Breast epithelium (tissue), 4 donors: Measurements from ENCODE around the gene CAB39. TPM values are rescaled to one million over a fixed set of nuclear protein-coding genes. Genes with fewer than 3 reads are reported as not detected.

Source experiments
- DNase-seq, 2 donors: peaks; one replicate each; pipeline ENCODE4 v3.0.0-alpha.2; 2019; ENCODE audit warnings: low spot score in 2 of 2
- H3K27ac ChIP-seq, 2 donors: fragments of 200-600 bp; sonication (generic) in 1 of 2; one replicate each; pipeline ENCODE4 v1.5.1; 2016 to 2019; ENCODE audit warnings: mild to moderate bottlenecking in 1 of 2
- H3K27me3 ChIP-seq, 2 donors: fragments of 200-600 bp; sonication (generic) in 1 of 2; one replicate each; pipeline versions ENCODE4 v1.5.1 to v1.6.0; 2017 to 2019; ENCODE audit warnings: control low read depth in 1 of 2, mild to moderate bottlenecking in 1 of 2
- H3K36me3 ChIP-seq: fragments of 200-600 bp; one replicate; pipeline ENCODE4 v1.5.1; 2019
- H3K4me1 ChIP-seq, 2 donors: fragments of 200-600 bp; sonication (generic); one replicate each; pipeline ENCODE4 v1.5.1; 2016 to 2019; ENCODE audit warnings: control low read depth in 1 of 2
- H3K4me3 ChIP-seq, 3 donors: fragments of 200-600 bp; sonication (generic); 1 replicate in 2 of 3; 2 replicates in 1 of 3; pipeline ENCODE4 v1.5.1; 2016 to 2019; ENCODE audit warnings: mild to moderate bottlenecking in 3 of 3, moderate library complexity in 2 of 3
- H3K9me3 ChIP-seq, 2 donors: fragments of 200-600 bp; sonication (generic) in 1 of 2; one replicate each; pipeline ENCODE4 v1.5.1; 2016 to 2019; ENCODE audit warnings: control low read depth in 1 of 2
- CTCF ChIP-seq, 3 donors: fragments of 450-650 bp; IDR thresholded peaks; one replicate each; pipeline ENCODE4 v1.5.1; 2016 to 2017; ENCODE audit warnings: antibody characterized with exemption in 3 of 3, mild to moderate bottlenecking in 3 of 3, moderate library complexity in 3 of 3
- POLR2A ChIP-seq: fragments of 450-650 bp; IDR thresholded peaks from one replicate; pipeline ENCODE4 v1.6.1; 2016; ENCODE audit warnings: antibody characterized with exemption, mild to moderate bottlenecking, moderate library complexity
- POLR2AphosphoS5 ChIP-seq, 3 donors: sonication (generic); formaldehyde crosslinking; IDR thresholded peaks; one replicate each; pipeline ENCODE4 v1.6.1; 2017; ENCODE audit warnings: antibody characterized with exemption in 3 of 3
- intact Hi-C: fragments of 100-400 bp; cut with DNase I; formaldehyde crosslinking; loops from one replicate; pipeline ENCODE4 v1.15.1; 2023; ENCODE audit warnings: low total_unique reads
- total RNA-seq, 3 donors: library from RNA; depleted of rRNA; stranded (reverse); fragments of >200 nt; gene quantifications; one replicate each; pipeline ENCODE4 v1.1.0, GENCODE V29; 2016

The CAB39 gene
- total RNA-seq, 3 donors from 2014 or later: 79.0 to 85.9 (median 83.4) TPM

GRCh38 chr2:230703514-230703913 is 9.1 kb upstream of the CAB39 start:
- H3K4me1 ChIP-seq: no peaks in the 10 kb centered on the region

GRCh38 chr2:230706053-230706521 is 6.6 kb upstream of the CAB39 start:
- no peaks in the 10 kb centered on the region for H3K36me3 ChIP-seq
- intact Hi-C loops: no loop called here
- no peaks in the 10 kb centered on the region for H3K4me1 ChIP-seq
- H3K27me3 ChIP-seq: no peaks in the 10 kb centered on the region
- no peak overlapping the region for H3K4me3 ChIP-seq
- no peak overlapping the region for H3K27ac ChIP-seq
- TF ChIP-seq POLR2AphosphoS5 (IDR thresholded peaks at IDR 0.05) (no peak), POLR2A (no peak), CTCF (IDR thresholded peaks at IDR 0.05) (no peak)
- no peaks in the 10 kb centered on the region for H3K9me3 ChIP-seq
- DNase-seq: no peak

More at GRCh38 chr2:230703514-230703913, 9.1 kb upstream of the CAB39 start:
- DNase-seq: no peak
- Histone ChIP-seq H3K9me3 (no peaks in the 10 kb centered on the region), H3K36me3 (no peaks in the 10 kb centered on the region), H3K27ac (no peak overlapping the region), H3K27me3 (no peaks in the 10 kb centered on the region), H3K4me3 (no peak overlapping the region)
- intact Hi-C loops: no loop called here
- TF ChIP-seq POLR2AphosphoS5 (IDR thresholded peaks at IDR 0.05) (no peak), CTCF (IDR thresholded peaks at IDR 0.05) (no peak), POLR2A (no peak)

- no peaks in the 10 kb centered on the region for H3K4me1 ChIP-seq
- H3K27ac ChIP-seq: no peak overlapping the region
- H3K9me3 ChIP-seq: no peaks in the 10 kb centered on the region
- H3K27me3 ChIP-seq: no peaks in the 10 kb centered on the region
- no peak for TF ChIP-seq CTCF (IDR thresholded peaks at IDR 0.05)
- TF ChIP-seq POLR2AphosphoS5 (IDR thresholded peaks at IDR 0.05): no peak
- TF ChIP-seq POLR2A: no peak
- no peak for DNase-seq
- H3K4me3 ChIP-seq: no peak overlapping the region
- no peaks in the 10 kb centered on the region for H3K36me3 ChIP-seq
- intact Hi-C loops: no loop called here
Observed at GRCh38 chr2:230706966-230707365, 5.7 kb upstream of the CAB39 start.

- H3K4me3 ChIP-seq: no peak overlapping the region
- H3K9me3 ChIP-seq: no peaks in the 10 kb centered on the region
- H3K36me3 ChIP-seq: no peaks in the 10 kb centered on the region
- TF ChIP-seq POLR2AphosphoS5 (IDR thresholded peaks at IDR 0.05) (no peak), CTCF (IDR thresholded peaks at IDR 0.05) (no peak), POLR2A (no peak)
- no peaks in the 10 kb centered on the region for H3K27me3 ChIP-seq
- no peak for DNase-seq
- H3K4me1 ChIP-seq: no peaks in the 10 kb centered on the region
- H3K27ac ChIP-seq: no peak overlapping the region
- intact Hi-C loops: no loop called here
Observed at GRCh38 chr2:230708204-230708603, 4.4 kb upstream of the CAB39 start.

GRCh38 chr2:230711224-230711623 is 1.4 kb upstream of the CAB39 start:
- Histone ChIP-seq H3K27me3 (no peaks in the 10 kb centered on the region), H3K4me1 (no peaks in the 10 kb centered on the region), H3K27ac (no peak overlapping the region), H3K36me3 (no peaks in the 10 kb centered on the region), H3K4me3 (no peak overlapping the region), H3K9me3 (no peaks in the 10 kb centered on the region)
- TF ChIP-seq POLR2A: no peak
- TF ChIP-seq CTCF (IDR thresholded peaks at IDR 0.05): no peak
- no peak for TF ChIP-seq POLR2AphosphoS5 (IDR thresholded peaks at IDR 0.05)
- no peak for DNase-seq
- intact Hi-C loops: loop anchor here (10.0 kb wide), 1 partner anchor 84 kb away; no protein-coding TSS in a partner anchor
